HepG2 (cell line): Measurements from ENCODE around the gene THSD4. TPM values are rescaled to one million over a fixed set of nuclear protein-coding genes. Genes with fewer than 3 reads are reported as not detected.

ENCODE experiments used
- ATAC-seq: fragments of 200-7000 bp; cut with Tn5 transposase; 3 replicates; pipeline ENCODE4 v1.9.1; 2020; ENCODE audit warnings: mild to moderate bottlenecking, moderate library complexity
- BruUV-seq: library from RNA; stranded (reverse); fragments of 400-500 nt; replicated peaks from 2 replicates; lab custom pipeline; 2021; lab: Mats Ljungman, UMichigan
- CTCF ChIA-PET: fragments of 300-600 bp; formaldehyde crosslinking; extraction: SDS; loops from one replicate; lab custom pipeline; 2021; ENCODE audit warnings: low total read pairs, inconsistent platforms, low intra/inter-chr PET ratio; lab: Yijun Ruan, JAX
- POLR2A ChIA-PET: fragments of 350-600 bp; sonication (Branson Sonifier 250); formaldehyde crosslinking; loops from one replicate; lab custom pipeline; 2020; ENCODE audit warnings: antibody characterized with exemption, inconsistent platforms; lab: Yijun Ruan, JAX
- DNase-seq: peaks from one replicate; pipeline ENCODE4 v3.0.0-alpha.2; 2015; ENCODE audit warnings: low spot score
- FAIRE-seq: peaks from 3 replicates; lab custom pipeline; 2011; peaks lifted over from hg19 to GRCh38; lab: Jason Lieb, UNC
- H2AFZ ChIP-seq: one replicate; pipeline ENCODE4 v1.6.1; 2011; ENCODE audit warnings: low read length, inconsistent platforms
- H3K27ac ChIP-seq: fragments of 300-600 bp; 3 replicates; pipeline ENCODE4 v1.8.0; 2011; ENCODE audit warnings: mixed run types, mild to moderate bottlenecking, mixed read lengths, low read length, inconsistent platforms; ENCODE audit not compliant: insufficient read depth; ENCODE audit errors: extremely low read length
- H3K27me3 ChIP-seq, 2 experiments: fragments of 200-600 bp in 1 of 2; 2 replicates in 1 of 2; 3 replicates in 1 of 2; pipeline versions ENCODE4 v1.6.0 to v1.8.0; 2011; ENCODE audit warnings: low read length in 2 of 2, mild to moderate bottlenecking in 2 of 2, moderate library complexity in 2 of 2, inconsistent platforms in 1 of 2; ENCODE audit not compliant: insufficient read depth in 2 of 2, control insufficient read depth in 1 of 2
- H3K36me3 ChIP-seq, 2 experiments: fragments of 200-600 bp in 1 of 2; replicated peaks in 1 of 2; 2 replicates in 1 of 2; 3 replicates in 1 of 2; pipeline versions ENCODE4 v1.5.1 to v1.8.0; 2011; ENCODE audit warnings: low read length in 2 of 2, inconsistent platforms in 1 of 2; ENCODE audit not compliant: insufficient read depth in 2 of 2, control insufficient read depth in 1 of 2
- H3K4me1 ChIP-seq: 2 replicates; pipeline ENCODE4 v1.5.1; 2012; ENCODE audit warnings: low read length, inconsistent platforms; ENCODE audit not compliant: insufficient read depth
- H3K4me2 ChIP-seq: 2 replicates; pipeline ENCODE4 v1.6.0; 2011; ENCODE audit warnings: low read depth, low read length, inconsistent platforms
- H3K4me3 ChIP-seq, 3 experiments: fragments of 200-600 bp in 1 of 3; sonication (generic), shearing (Covaris generic) in 1 of 3; replicated peaks in 1 of 3; 2 replicates each; pipeline ENCODE4 v1.5.1; 2011 to 2016; ENCODE audit warnings: low read length in 3 of 3, inconsistent platforms in 2 of 3, low read depth in 2 of 3, mild to moderate bottlenecking in 2 of 3, control low read depth in 1 of 3, mixed read lengths in 1 of 3; ENCODE audit not compliant: insufficient read depth in 1 of 3
- H3K79me2 ChIP-seq: one replicate; pipeline ENCODE4 v1.6.1; 2011; ENCODE audit warnings: low read length, inconsistent platforms; ENCODE audit not compliant: insufficient read depth
- H3K9ac ChIP-seq: 2 replicates; pipeline ENCODE4 v1.6.0; 2011; ENCODE audit warnings: mild to moderate bottlenecking, low read depth, low read length, inconsistent platforms; ENCODE audit not compliant: insufficient read depth
- H3K9me3 ChIP-seq: 2 replicates; pipeline ENCODE4 v1.5.1; 2012; ENCODE audit warnings: mild to moderate bottlenecking, low read length
- H4K20me1 ChIP-seq: 2 replicates; pipeline ENCODE4 v1.6.0; 2011; ENCODE audit warnings: inconsistent platforms, mild to moderate bottlenecking, low read length, moderate library complexity; ENCODE audit not compliant: insufficient read depth
- CBX5 ChIP-seq: sonication (generic); formaldehyde crosslinking; IDR thresholded peaks from 2 replicates; pipeline ENCODE4 v1.4.0; 2020; ENCODE audit warnings: missing genetic modification reagents, borderline replicate concordance
- KLF9 ChIP-seq: IDR thresholded peaks from 2 replicates; pipeline ENCODE4 v1.6.1; 2016; ENCODE audit warnings: low read depth
- PLRG1 ChIP-seq: fragments of 450-650 bp; conservative IDR thresholded peaks from 2 replicates; pipeline ENCODE4 v1.6.1; 2016
- RCOR2 ChIP-seq: IDR thresholded peaks from 2 replicates; pipeline ENCODE4 v1.6.1; 2016; ENCODE audit warnings: missing biosample characterization, missing genetic modification reagents
- SKI ChIP-seq: fragments of 450-650 bp; IDR thresholded peaks from one replicate; pipeline ENCODE4 v1.6.1; 2018; ENCODE audit warnings: mild to moderate bottlenecking; ENCODE audit not compliant: partially characterized antibody
- SNAI1 ChIP-seq: sonication (generic); formaldehyde crosslinking; IDR thresholded peaks from 2 replicates; pipeline ENCODE4 v1.5.0; 2020; ENCODE audit warnings: mild to moderate bottlenecking, missing genetic modification reagents, borderline replicate concordance
- THAP7 ChIP-seq: sonication (generic); formaldehyde crosslinking; IDR thresholded peaks from 2 replicates; pipeline ENCODE4 v1.8.1; 2023; ENCODE audit warnings: mild to moderate bottlenecking, missing genetic modification reagents
- ZBTB3 ChIP-seq: sonication (generic); formaldehyde crosslinking; IDR thresholded peaks from 2 replicates; pipeline ENCODE4 v1.4.0; 2020; ENCODE audit warnings: low read depth, mild to moderate bottlenecking, moderate library complexity, missing genetic modification reagents, borderline replicate concordance
- ZC3H4 ChIP-seq: sonication (generic); formaldehyde crosslinking; IDR thresholded peaks from 2 replicates; pipeline ENCODE4 v1.4.0; 2020; ENCODE audit warnings: missing genetic modification reagents, borderline replicate concordance
- ZNF530 ChIP-seq: sonication (generic); formaldehyde crosslinking; IDR thresholded peaks from 2 replicates; pipeline ENCODE4 v1.5.0; 2020; ENCODE audit warnings: low read depth, mild to moderate bottlenecking, missing genetic modification reagents
- ZNF670 ChIP-seq: sonication (generic); formaldehyde crosslinking; IDR thresholded peaks from 2 replicates; pipeline ENCODE4 v1.8.0; 2022; ENCODE audit warnings: mild to moderate bottlenecking, missing genetic modification reagents, borderline replicate concordance
- ZNF790 ChIP-seq: sonication (generic); formaldehyde crosslinking; IDR thresholded peaks from 2 replicates; pipeline ENCODE4 v1.8.0; 2022; ENCODE audit warnings: missing genetic modification reagents, mild to moderate bottlenecking, borderline replicate concordance
- WGBS: methylation state at CpG from one replicate; pipeline ENCODE4 v1.1.6; 2017; ENCODE audit warnings: low lambda C conversion rate; 5-methylcytosine and 5-hydroxymethylcytosine counted together
- in situ Hi-C: cut with HindIII; loops from 2 replicates; pipeline ENCODE4 v1.10.0; 2017; ENCODE audit warnings: low pct_unique_long_range_greater_than_20kb; ENCODE audit not compliant: extremely low pct_ligation_motif_present
- intact Hi-C: fragments of 100-400 bp; cut with micrococcal nuclease; formaldehyde crosslinking; loops from one replicate; pipeline ENCODE4 v1.10.0; 2022; ENCODE audit not compliant: unreplicated experiment
- polyA plus RNA-seq, 8 experiments: library from polyadenylated mRNA; depleted of rRNA in 3 of 8; stranded (reverse) in 7 of 8; unstranded in 1 of 8; fragments of >200 nt; fragmentation: Illumina TruSeq in 4 of 8; extraction: Trizol in 4 of 8; gene quantifications; 2 replicates each; pipeline versions ENCODE4 v1.2.1 to v1.2.3, GENCODE V29; 2011 to 2016; ENCODE audit warnings: low read depth in 4 of 8, missing spikeins in 1 of 8, mixed read lengths in 1 of 8; ENCODE audit not compliant: insufficient read depth in 1 of 8
- total RNA-seq, 5 experiments: library from RNA; depleted of rRNA; stranded (reverse); fragments of >200 nt; fragmentation: Illumina TruSeq; extraction: Trizol; gene quantifications; 2 replicates each; pipeline ENCODE4 v1.2.3, GENCODE V29; 2016; ENCODE audit warnings: low read depth in 1 of 5
- TF ChIP-seq, protein P1 (sequence below): sonication (generic); formaldehyde crosslinking; IDR thresholded peaks from 2 replicates; pipeline ENCODE4; 2020; ENCODE audit warnings: missing genetic modification reagents, mild to moderate bottlenecking, borderline replicate concordance
- TF ChIP-seq, protein P2 (sequence below): sonication (generic); formaldehyde crosslinking; IDR thresholded peaks from 2 replicates; pipeline ENCODE4 v1.4.0; 2020; ENCODE audit warnings: missing genetic modification reagents, borderline replicate concordance
- TF ChIP-seq, protein P3 (sequence below): sonication (generic); formaldehyde crosslinking; IDR thresholded peaks from 2 replicates; pipeline ENCODE4 v1.4.0; 2020; ENCODE audit warnings: mild to moderate bottlenecking, missing genetic modification reagents

THSD4 gene
- total and polyA plus RNA-seq, 2 of the 13 experiments (the other 11 are each of a cell fraction or from before 2014, with no cell fraction given), result 0.07 to 0.21 TPM

GRCh38 chr15:71812966-71813722 lies 697.9 kb downstream of the THSD4 start:
- no TSS peak for BruUV-seq
- ChIA-PET POLR2A (no interaction called here), CTCF (no interaction called here)
- Histone ChIP-seq H3K27ac (no peak overlapping the region), H3K36me3 (no peaks in the 10 kb centered on the region), H3K4me1 (no peaks in the 10 kb centered on the region), H3K4me2 (no peak overlapping the region), H3K27me3 (peaks cover 15 to 35% of the 10 kb centered on the region in 2 experiments; a peak in 4 of 5 replicates), H3K4me3 (no peak overlapping the region), H4K20me1 (no peaks in the 10 kb centered on the region), H3K9ac (no peak overlapping the region), H3K9me3 (no peaks in the 10 kb centered on the region), H2AFZ (no peak overlapping the region), H3K79me2 (no peaks in the 10 kb centered on the region)
- FAIRE-seq (no peak), DNase-seq (no peak), ATAC-seq (no peak)
- in situ Hi-C loops, result no loop called here
- intact Hi-C loops, result no loop called here
- WGBS, result no CpG with 5 or more reads among the region's 16 CpGs
- TF ChIP-seq THAP7 (CRISPR knock-in tag) (no peak), ZNF670 (CRISPR knock-in tag) (no peak), ZNF790 (CRISPR knock-in tag) (no peak), KLF9 (CRISPR knock-in tag) (no peak), ZBTB3 (CRISPR knock-in tag) (no peak), SKI (no peak), RCOR2 (CRISPR knock-in tag) (no peak), ZC3H4 (CRISPR knock-in tag) (no peak), PLRG1 (no peak), CBX5 (CRISPR knock-in tag) (no peak), ZNF530 (CRISPR knock-in tag) (no peak), SNAI1 (no peak)
- TF ChIP-seq, protein P1, sequence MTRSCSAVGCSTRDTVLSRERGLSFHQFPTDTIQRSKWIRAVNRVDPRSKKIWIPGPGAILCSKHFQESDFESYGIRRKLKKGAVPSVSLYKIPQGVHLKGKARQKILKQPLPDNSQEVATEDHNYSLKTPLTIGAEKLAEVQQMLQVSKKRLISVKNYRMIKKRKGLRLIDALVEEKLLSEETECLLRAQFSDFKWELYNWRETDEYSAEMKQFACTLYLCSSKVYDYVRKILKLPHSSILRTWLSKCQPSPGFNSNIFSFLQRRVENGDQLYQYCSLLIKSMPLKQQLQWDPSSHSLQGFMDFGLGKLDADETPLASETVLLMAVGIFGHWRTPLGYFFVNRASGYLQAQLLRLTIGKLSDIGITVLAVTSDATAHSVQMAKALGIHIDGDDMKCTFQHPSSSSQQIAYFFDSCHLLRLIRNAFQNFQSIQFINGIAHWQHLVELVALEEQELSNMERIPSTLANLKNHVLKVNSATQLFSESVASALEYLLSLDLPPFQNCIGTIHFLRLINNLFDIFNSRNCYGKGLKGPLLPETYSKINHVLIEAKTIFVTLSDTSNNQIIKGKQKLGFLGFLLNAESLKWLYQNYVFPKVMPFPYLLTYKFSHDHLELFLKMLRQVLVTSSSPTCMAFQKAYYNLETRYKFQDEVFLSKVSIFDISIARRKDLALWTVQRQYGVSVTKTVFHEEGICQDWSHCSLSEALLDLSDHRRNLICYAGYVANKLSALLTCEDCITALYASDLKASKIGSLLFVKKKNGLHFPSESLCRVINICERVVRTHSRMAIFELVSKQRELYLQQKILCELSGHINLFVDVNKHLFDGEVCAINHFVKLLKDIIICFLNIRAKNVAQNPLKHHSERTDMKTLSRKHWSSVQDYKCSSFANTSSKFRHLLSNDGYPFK (CRISPR knock-in tag), result no peak
- TF ChIP-seq, protein P2, sequence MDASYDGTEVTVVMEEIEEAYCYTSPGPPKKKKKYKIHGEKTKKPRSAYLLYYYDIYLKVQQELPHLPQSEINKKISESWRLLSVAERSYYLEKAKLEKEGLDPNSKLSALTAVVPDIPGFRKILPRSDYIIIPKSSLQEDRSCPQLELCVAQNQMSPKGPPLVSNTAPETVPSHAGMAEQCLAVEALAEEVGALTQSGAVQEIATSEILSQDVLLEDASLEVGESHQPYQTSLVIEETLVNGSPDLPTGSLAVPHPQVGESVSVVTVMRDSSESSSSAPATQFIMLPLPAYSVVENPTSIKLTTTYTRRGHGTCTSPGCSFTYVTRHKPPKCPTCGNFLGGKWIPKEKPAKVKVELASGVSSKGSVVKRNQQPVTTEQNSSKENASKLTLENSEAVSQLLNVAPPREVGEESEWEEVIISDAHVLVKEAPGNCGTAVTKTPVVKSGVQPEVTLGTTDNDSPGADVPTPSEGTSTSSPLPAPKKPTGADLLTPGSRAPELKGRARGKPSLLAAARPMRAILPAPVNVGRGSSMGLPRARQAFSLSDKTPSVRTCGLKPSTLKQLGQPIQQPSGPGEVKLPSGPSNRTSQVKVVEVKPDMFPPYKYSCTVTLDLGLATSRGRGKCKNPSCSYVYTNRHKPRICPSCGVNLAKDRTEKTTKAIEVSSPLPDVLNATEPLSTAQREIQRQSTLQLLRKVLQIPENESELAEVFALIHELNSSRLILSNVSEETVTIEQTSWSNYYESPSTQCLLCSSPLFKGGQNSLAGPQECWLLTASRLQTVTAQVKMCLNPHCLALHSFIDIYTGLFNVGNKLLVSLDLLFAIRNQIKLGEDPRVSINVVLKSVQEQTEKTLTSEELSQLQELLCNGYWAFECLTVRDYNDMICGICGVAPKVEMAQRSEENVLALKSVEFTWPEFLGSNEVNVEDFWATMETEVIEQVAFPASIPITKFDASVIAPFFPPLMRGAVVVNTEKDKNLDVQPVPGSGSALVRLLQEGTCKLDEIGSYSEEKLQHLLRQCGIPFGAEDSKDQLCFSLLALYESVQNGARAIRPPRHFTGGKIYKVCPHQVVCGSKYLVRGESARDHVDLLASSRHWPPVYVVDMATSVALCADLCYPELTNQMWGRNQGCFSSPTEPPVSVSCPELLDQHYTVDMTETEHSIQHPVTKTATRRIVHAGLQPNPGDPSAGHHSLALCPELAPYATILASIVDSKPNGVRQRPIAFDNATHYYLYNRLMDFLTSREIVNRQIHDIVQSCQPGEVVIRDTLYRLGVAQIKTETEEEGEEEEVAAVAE (CRISPR knock-in tag), result no peak
- TF ChIP-seq, protein P3, sequence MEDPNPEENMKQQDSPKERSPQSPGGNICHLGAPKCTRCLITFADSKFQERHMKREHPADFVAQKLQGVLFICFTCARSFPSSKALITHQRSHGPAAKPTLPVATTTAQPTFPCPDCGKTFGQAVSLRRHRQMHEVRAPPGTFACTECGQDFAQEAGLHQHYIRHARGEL (CRISPR knock-in tag), result no peak
